Ovary (tissue), 9 donors: ENCODE results near the gene ARRDC5. TPM values are rescaled to one million over a fixed set of nuclear protein-coding genes. Genes with fewer than 3 reads are reported as not detected.
"Not testable (repeated sequence)": the region's sequence is repeated elsewhere in the genome, so short reads cannot be mapped to it uniquely, and the experiment has no call there.

Experiments used
- DNase-seq, 5 donors: peaks; one replicate each; pipeline ENCODE4 v3.0.0-alpha.2; 2019 to 2020
- H3K27ac ChIP-seq, 2 donors: fragments of 200-600 bp; one replicate each; pipeline versions ENCODE4 v1.5.1 to v1.8.0; 2019 to 2022
- H3K27me3 ChIP-seq: fragments of 200-600 bp; one replicate; pipeline ENCODE4 v1.8.0; 2022
- H3K36me3 ChIP-seq: fragments of 200-600 bp; sonication (generic); one replicate; pipeline ENCODE4 v1.5.1; 2019
- H3K4me1 ChIP-seq: one replicate; pipeline ENCODE4 v1.8.1; 2013; ENCODE audit warnings: mild to moderate bottlenecking, moderate library complexity; ENCODE audit not compliant: insufficient read depth
- H3K4me3 ChIP-seq: fragments of 200-600 bp; sonication (generic); one replicate; pipeline ENCODE4 v1.5.1; 2017
- H3K9me3 ChIP-seq, 2 donors: fragments of 200-600 bp in 1 of 2; sonication (generic) in 1 of 2; one replicate each; pipeline versions ENCODE4 v1.5.1 to v1.8.1; 2013 to 2019; ENCODE audit warnings: mild to moderate bottlenecking in 1 of 2, moderate library complexity in 1 of 2
- CTCF ChIP-seq, 3 donors: fragments of 450-650 bp in 2 of 3; fragments of 200-600 bp in 1 of 3; IDR thresholded peaks; one replicate each; pipeline versions ENCODE4 v1.5.1 to v1.8.0; 2016 to 2022; ENCODE audit warnings: antibody characterized with exemption in 3 of 3, mild to moderate bottlenecking in 1 of 3
- EP300 ChIP-seq: sonication (generic); formaldehyde crosslinking; IDR thresholded peaks from one replicate; pipeline ENCODE4 v1.6.1; 2017; ENCODE audit warnings: antibody characterized with exemption
- POLR2A ChIP-seq: fragments of 450-650 bp; IDR thresholded peaks from one replicate; pipeline ENCODE4 v1.6.1; 2017; ENCODE audit warnings: antibody characterized with exemption, mild to moderate bottlenecking, moderate library complexity
- WGBS, 3 donors: extraction: QIAGEN DNeasy Blood & Tissue Kit in 1 of 3; methylation state at CpG; one replicate each; pipeline versions ENCODE4 v1.1.5 to v1.1.7; 2013 to 2017; 5-methylcytosine and 5-hydroxymethylcytosine counted together
- intact Hi-C, 4 donors: fragments of 100-400 bp; cut with DNase I; formaldehyde crosslinking; loops; one replicate each; pipeline versions ENCODE4 v1.11.0 to v1.15.1; 2022 to 2023
- polyA plus RNA-seq, 2 donors: library from polyadenylated mRNA; stranded (reverse); fragments of 200-250 nt in 1 of 2; fragments of 350-450 nt in 1 of 2; fragmentation: Illumina TruSeq in 1 of 2; extraction: RNeasy Lipid Tissue Mini Kit (QIAGEN cat#74804) in 1 of 2; gene quantifications; one replicate each; pipeline ENCODE4 v1.2.3, GENCODE V29; 2013 to 2014
- total RNA-seq, 7 donors: library from RNA; depleted of rRNA in 2 of 7; stranded (reverse); fragments of >200 nt in 2 of 7; fragmentation: NEBNext Ultra II Directional in 3 of 7; extraction: Animal tissue kit (Norgen Biotek cat#: 25700) in 3 of 7; gene quantifications; one replicate each; pipeline versions ENCODE4 v1.1.0 to v1.2.4, GENCODE V29; 2016 to 2023
- donor health status: DM: no; HTN: no; CAD: no; lungs with moderate emphysema.
- donor health status: DM: no; HTN: no; CAD: no.
- donor health status: Bipolar disorder and iron deficiency.
- donor health status: DM: yes; HTN: yes; CAD: no.
- donor health status: DM: no; HTN: no; CAD: no.
- donor health status: DM: yes; HTN: yes; CAD: no.

ARRDC5 gene
- total and polyA plus RNA-seq, 9 donors = 0.07 to 1.2 (median 0.24) TPM; not detected in 3

- Histone ChIP-seq H3K4me1 (no peaks in the 10 kb centered on the region), H3K36me3 (no peaks in the 10 kb centered on the region), H3K27me3 (no peaks in the 10 kb centered on the region), H3K9me3 (no peaks in the 10 kb centered on the region), H3K4me3 (no peak overlapping the region), H3K27ac (no peak overlapping the region)
- peak in 1 of 5 donors; percentile 30 for DNase-seq
- WGBS, 3 donors = 51 to 52% (median 52%) methylated on average over 3 of the region's 3 CpGs
- TF ChIP-seq POLR2A = no peak
- TF ChIP-seq EP300 = no peak
- TF ChIP-seq CTCF (IDR thresholded peaks at IDR 0.05) = no peak
- intact Hi-C loops = no loop called here
Observed at GRCh38 chr19:4896372-4896771, 6.3 kb downstream of the ARRDC5 start.

DNA sequence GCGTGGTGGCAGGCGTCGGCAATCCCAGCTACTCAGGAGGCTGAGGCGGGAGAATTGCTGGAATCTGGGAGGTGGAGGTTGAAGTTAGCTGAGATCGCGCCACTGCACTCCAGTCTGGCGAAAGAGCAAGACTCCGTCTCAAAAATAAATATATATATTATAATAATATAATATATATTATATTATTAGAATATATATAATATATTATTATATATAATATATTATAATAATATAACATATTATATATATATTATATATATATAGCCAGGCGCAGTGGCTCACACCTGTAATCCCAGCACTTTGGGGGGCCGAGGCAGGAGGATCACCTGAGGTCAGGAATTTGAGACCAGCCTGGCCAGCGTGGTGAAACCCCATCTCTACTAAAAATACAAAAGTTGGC is 9.7 kb downstream of the ARRDC5 start:
- H3K9me3 ChIP-seq, DNase-seq, H3K27ac ChIP-seq, H3K4me3 ChIP-seq, H3K4me1 ChIP-seq, H3K36me3 ChIP-seq, intact Hi-C loops, H3K27me3 ChIP-seq: not testable (repeated sequence)
- 89 to 93% (median 90%) methylated on average over 11 of the region's 11 CpGs for WGBS, 3 donors

- no peak for TF ChIP-seq CTCF (IDR thresholded peaks at IDR 0.05)
- TF ChIP-seq EP300 = no peak
- TF ChIP-seq POLR2A = no peak
- 83 to 89% (median 84%) methylated on average over 22 of the region's 22 CpGs for WGBS, 3 donors
- intact Hi-C loops = no loop called here
- H3K9me3 ChIP-seq = no peaks in the 10 kb centered on the region
- H3K27me3 ChIP-seq = no peaks in the 10 kb centered on the region
- no peaks in the 10 kb centered on the region for H3K4me1 ChIP-seq
- no peak overlapping the region for H3K4me3 ChIP-seq
- H3K36me3 ChIP-seq = no peaks in the 10 kb centered on the region
- no peak overlapping the region for H3K27ac ChIP-seq
- DNase-seq = no peak
Observed at GRCh38 chr19:4891066-4891465, 11.6 kb downstream of the ARRDC5 start.

DNA sequence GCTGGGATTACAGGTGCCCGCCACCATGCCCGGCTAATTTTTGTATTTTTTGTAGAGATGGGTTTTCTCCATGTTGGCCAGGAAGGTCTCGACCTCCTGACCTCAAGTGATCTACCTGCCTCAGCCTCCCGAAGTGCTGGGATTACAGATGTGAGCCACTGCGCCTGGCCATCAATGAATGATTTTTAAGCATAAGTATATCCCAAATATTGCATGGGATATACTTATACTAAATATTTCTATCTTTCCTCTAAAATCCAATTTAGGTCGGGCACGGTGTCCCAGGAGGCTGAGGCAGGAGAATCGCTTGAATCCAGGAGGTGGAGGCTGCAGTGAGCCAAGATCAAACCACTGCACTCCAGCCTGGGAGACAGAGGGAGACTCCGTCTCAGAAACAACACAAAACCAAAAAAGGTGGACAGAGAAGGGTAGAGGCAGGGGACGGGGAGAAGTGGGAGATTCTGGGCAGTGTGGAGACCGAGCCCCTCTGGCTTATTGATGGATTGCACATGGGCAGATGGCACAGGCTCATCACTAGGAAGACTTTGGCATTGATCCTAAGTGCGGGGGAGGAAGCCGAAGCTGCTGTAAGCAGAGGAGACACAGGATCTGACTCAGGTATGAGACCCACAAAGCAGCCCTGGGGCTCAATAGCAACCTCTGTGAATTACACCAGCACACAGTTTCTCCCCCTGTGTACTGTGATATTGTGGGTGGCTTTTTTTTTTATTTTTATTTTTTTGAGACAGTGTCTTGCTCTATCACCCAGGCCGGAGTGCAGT is 13.5 kb downstream of the ARRDC5 start:
- DNase-seq = no peak
- Histone ChIP-seq H3K27me3 (no peaks in the 10 kb centered on the region), H3K27ac (no peak overlapping the region), H3K4me1 (no peaks in the 10 kb centered on the region), H3K36me3 (no peaks in the 10 kb centered on the region), H3K9me3 (no peaks in the 10 kb centered on the region), H3K4me3 (no peak overlapping the region)
- WGBS, 3 donors = 55 to 62% (median 55%) methylated on average over 14 of the region's 14 CpGs
- intact Hi-C loops = no loop called here
- TF ChIP-seq CTCF (IDR thresholded peaks at IDR 0.05) = no peak
- no peak for TF ChIP-seq EP300
- no peak for TF ChIP-seq POLR2A

- H3K36me3 ChIP-seq, H3K4me3 ChIP-seq, H3K9me3 ChIP-seq, H3K27ac ChIP-seq, intact Hi-C loops, DNase-seq, H3K4me1 ChIP-seq, H3K27me3 ChIP-seq: not testable (repeated sequence)
- WGBS, 3 donors = 76 to 96% (median 92%) methylated on average over 5 to 6 of the region's 6 CpGs
Observed at GRCh38 chr19:4887803-4888202, 14.9 kb downstream of the ARRDC5 start.

- intact Hi-C loops, H3K27me3 ChIP-seq, H3K4me1 ChIP-seq, H3K4me3 ChIP-seq, H3K9me3 ChIP-seq, H3K36me3 ChIP-seq, H3K27ac ChIP-seq, DNase-seq: not testable (repeated sequence)
- WGBS, 3 donors = 70 to 98% (median 81%) methylated on average over 4 to 6 of the region's 6 CpGs
Observed at GRCh38 chr19:4884993-4885392, 17.7 kb downstream of the ARRDC5 start.

DNA sequence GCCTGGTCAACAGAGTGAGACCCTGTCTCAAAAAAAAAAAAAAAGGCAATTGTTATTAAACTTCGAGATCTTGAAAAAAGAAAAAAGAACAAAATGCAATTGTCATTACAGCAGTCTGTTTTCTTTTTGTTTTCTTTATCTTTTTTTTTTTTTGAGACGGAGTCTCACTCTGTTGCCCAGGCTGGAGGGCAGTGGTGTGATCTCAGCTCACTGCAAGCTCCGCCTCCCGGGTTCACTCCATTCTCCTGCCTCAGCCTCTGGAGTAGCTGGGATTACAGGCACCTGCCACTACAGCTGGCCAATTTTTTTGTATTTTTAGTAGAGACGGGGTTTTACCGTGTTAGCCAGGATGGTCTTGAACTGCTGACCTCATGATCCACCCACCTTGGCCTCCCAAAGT is 19.8 kb downstream of the ARRDC5 start:
- H3K4me3 ChIP-seq, H3K9me3 ChIP-seq, intact Hi-C loops, H3K36me3 ChIP-seq, H3K27ac ChIP-seq, H3K27me3 ChIP-seq, DNase-seq, H3K4me1 ChIP-seq: not testable (repeated sequence)
- WGBS, 3 donors = 43 to 59% (median 47%) methylated on average over 6 of the region's 6 CpGs
